Mesenchymal stem cell (in vitro differentiated cells and primary cell): ENCODE measurements around the gene GPC3.

Source experiments
- DNase-seq: peaks from one replicate; pipeline ENCODE4 v3.0.0-alpha.2; 2013
- H2AFZ ChIP-seq: one replicate; pipeline ENCODE4 v1.6.1; 2013; ENCODE audit warnings: low read depth, mild to moderate bottlenecking, control low read depth, inconsistent platforms, low read length, moderate library complexity
- H2AK5ac ChIP-seq: 2 replicates; pipeline ENCODE4 v1.6.1; 2013; ENCODE audit warnings: low read length, moderate library complexity, mild to moderate bottlenecking, inconsistent platforms; ENCODE audit not compliant: severe bottlenecking
- H2BK120ac ChIP-seq: one replicate; pipeline ENCODE4 v1.6.1; 2013; ENCODE audit warnings: low read depth, mild to moderate bottlenecking, inconsistent platforms, low read length, moderate library complexity
- H2BK12ac ChIP-seq, 2 experiments: one replicate each; pipeline ENCODE4 v1.6.1; 2013; ENCODE audit warnings: inconsistent platforms in 2 of 2, low read length in 2 of 2, mild to moderate bottlenecking in 2 of 2, moderate library complexity in 2 of 2, control low read depth in 1 of 2
- H2BK15ac ChIP-seq: one replicate; pipeline ENCODE4 v1.6.1; 2013; ENCODE audit warnings: mild to moderate bottlenecking, low read depth, inconsistent platforms; ENCODE audit not compliant: poor library complexity, severe bottlenecking
- H2BK5ac ChIP-seq: 2 replicates; pipeline ENCODE4 v1.6.1; 2013; ENCODE audit warnings: low read depth, mild to moderate bottlenecking, low read length, control low read depth, inconsistent platforms; ENCODE audit not compliant: poor library complexity, severe bottlenecking
- H3K14ac ChIP-seq, 2 experiments: one replicate each; pipeline ENCODE4 v1.6.1; 2013; ENCODE audit warnings: inconsistent platforms in 2 of 2, low read length in 2 of 2, control low read depth in 1 of 2, mild to moderate bottlenecking in 1 of 2, moderate library complexity in 1 of 2
- H3K18ac ChIP-seq, 2 experiments: one replicate each; pipeline ENCODE4 v1.6.1; 2013; ENCODE audit warnings: inconsistent platforms in 2 of 2, low read length in 2 of 2, control low read depth in 1 of 2, low read depth in 1 of 2, mild to moderate bottlenecking in 1 of 2
- H3K23ac ChIP-seq, 2 experiments: one replicate each; pipeline ENCODE4 v1.6.1; 2013; ENCODE audit warnings: inconsistent platforms in 2 of 2, low read length in 2 of 2, mild to moderate bottlenecking in 2 of 2, moderate library complexity in 2 of 2, control low read depth in 1 of 2
- H3K27ac ChIP-seq: 2 replicates; pipeline ENCODE4 v1.5.1; 2013; ENCODE audit warnings: mild to moderate bottlenecking, moderate library complexity, low read length, control low read depth, inconsistent platforms; ENCODE audit not compliant: poor library complexity, severe bottlenecking
- H3K27me3 ChIP-seq, 2 experiments: 2 replicates each; pipeline versions ENCODE4 v1.6.1 to v1.7.0; 2013; ENCODE audit warnings: low read length in 2 of 2, mild to moderate bottlenecking in 2 of 2, moderate library complexity in 2 of 2, control low read depth in 1 of 2, inconsistent platforms in 1 of 2; ENCODE audit not compliant: control insufficient read depth in 1 of 2, insufficient read depth in 1 of 2
- H3K36me3 ChIP-seq, 2 experiments: 2 replicates each; pipeline versions ENCODE4 v1.6.1 to v1.7.0; 2013; ENCODE audit warnings: low read length in 2 of 2, control low read depth in 1 of 2, inconsistent platforms in 1 of 2, low read depth in 1 of 2, mild to moderate bottlenecking in 1 of 2; ENCODE audit not compliant: insufficient read depth in 2 of 2, control insufficient read depth in 1 of 2
- H3K4ac ChIP-seq, 2 experiments: one replicate each; pipeline ENCODE4 v1.6.1; 2013; ENCODE audit warnings: inconsistent platforms in 2 of 2, low read length in 2 of 2, mild to moderate bottlenecking in 2 of 2, moderate library complexity in 2 of 2, control low read depth in 1 of 2, low read depth in 1 of 2
- H3K4me1 ChIP-seq: 2 replicates; pipeline ENCODE4 v1.6.1; 2013; ENCODE audit warnings: low read depth, low read length, control low read depth; ENCODE audit not compliant: control insufficient read depth, insufficient read depth
- H3K4me2 ChIP-seq: 2 replicates; pipeline ENCODE4 v1.6.1; 2013; ENCODE audit warnings: low read length, mild to moderate bottlenecking, inconsistent platforms; ENCODE audit not compliant: poor library complexity, severe bottlenecking
- H3K4me3 ChIP-seq, 2 experiments: 2 replicates each; pipeline versions ENCODE4 v1.5.1 to v1.7.0; 2013; ENCODE audit warnings: low read length in 2 of 2, mild to moderate bottlenecking in 2 of 2, control low read depth in 1 of 2, low read depth in 1 of 2; ENCODE audit not compliant: insufficient read depth in 1 of 2
- H3K79me1 ChIP-seq: replicated peaks from 2 replicates; pipeline ENCODE4 v1.6.1; 2013; ENCODE audit warnings: mild to moderate bottlenecking, control low read depth, low read length, inconsistent platforms; ENCODE audit not compliant: poor library complexity, severe bottlenecking
- H3K9ac ChIP-seq: 2 replicates; pipeline ENCODE4 v1.7.0; 2013; ENCODE audit warnings: mild to moderate bottlenecking, low read length, moderate library complexity
- H3K9me3 ChIP-seq: 2 replicates; pipeline ENCODE4 v1.7.0; 2013; ENCODE audit warnings: mild to moderate bottlenecking, low read length; ENCODE audit not compliant: control insufficient read depth
- H4K8ac ChIP-seq: one replicate; pipeline ENCODE4 v1.6.1; 2013; ENCODE audit warnings: inconsistent platforms, mild to moderate bottlenecking, low read length, moderate library complexity
- H4K91ac ChIP-seq: one replicate; pipeline ENCODE4 v1.6.1; 2013; ENCODE audit warnings: mild to moderate bottlenecking, low read length, inconsistent platforms
- WGBS: methylation state at CpG from one replicate; pipeline ENCODE4 v1.1.7; 2013; ENCODE audit warnings: mixed read lengths; 5-methylcytosine and 5-hydroxymethylcytosine counted together

Gene GPC3

GRCh38 chrX:133661962-133662839, 323.2 kb downstream of the GPC3 start:
- no peak overlapping the region for H4K91ac ChIP-seq
- H3K9ac ChIP-seq: peak overlapping the region; percentile 44
- H2BK12ac ChIP-seq: no peak overlapping the region
- H3K4me1 ChIP-seq: no peaks in the 10 kb centered on the region
- H3K4me3 ChIP-seq: no peak overlapping the region
- no peak overlapping the region for H4K8ac ChIP-seq
- no peak overlapping the region for H3K4ac ChIP-seq
- H3K79me1 ChIP-seq: no peaks in the 10 kb centered on the region
- no peak overlapping the region for H2BK120ac ChIP-seq
- no peak overlapping the region for H3K18ac ChIP-seq
- H3K9me3 ChIP-seq: no peaks in the 10 kb centered on the region
- no peak overlapping the region for H3K4me2 ChIP-seq
- no CpG with 5 or more reads among the region's 3 CpGs for WGBS
- H2BK5ac ChIP-seq: no peak overlapping the region
- no peak overlapping the region for H2AFZ ChIP-seq
- H3K27ac ChIP-seq: no peak overlapping the region
- no peak overlapping the region for H2BK15ac ChIP-seq
- no peak for DNase-seq
- no peak overlapping the region for H3K23ac ChIP-seq
- H3K36me3 ChIP-seq: no peaks in the 10 kb centered on the region
- H3K14ac ChIP-seq: no peak overlapping the region
- no peak overlapping the region for H2AK5ac ChIP-seq
- H3K27me3 ChIP-seq: no peaks in the 10 kb centered on the region

GRCh38 chrX:133660281-133660680, 325.1 kb downstream of the GPC3 start:
- Histone ChIP-seq H2BK15ac (no peak overlapping the region), H3K27ac (no peak overlapping the region), H3K23ac (no peak overlapping the region), H3K14ac (no peak overlapping the region), H2BK5ac (no peak overlapping the region), H2BK120ac (no peak overlapping the region), H2AFZ (no peak overlapping the region), H2BK12ac (no peak overlapping the region), H3K27me3 (no peaks in the 10 kb centered on the region), H3K4me1 (peaks cover 1% of the 10 kb centered on the region), H3K18ac (no peak overlapping the region), H4K91ac (no peak overlapping the region), H3K36me3 (no peaks in the 10 kb centered on the region), H3K4me3 (no peak overlapping the region), H3K4ac (no peak overlapping the region), H3K79me1 (no peaks in the 10 kb centered on the region), H4K8ac (no peak overlapping the region), H3K9me3 (no peaks in the 10 kb centered on the region), H2AK5ac (no peak overlapping the region), H3K4me2 (no peak overlapping the region), H3K9ac (peak overlapping the region; percentile 53)
- peak; percentile 18 for DNase-seq

GRCh38 chrX:133658293-133658911, 327.0 kb downstream of the GPC3 start:
- WGBS: no CpG with 5 or more reads among the region's 3 CpGs

More at GRCh38 chrX:133658293-133658911, 327.0 kb downstream of the GPC3 start:
- H3K79me1 ChIP-seq: no peaks in the 10 kb centered on the region
- no peak overlapping the region for H4K91ac ChIP-seq
- no peak overlapping the region for H3K4ac ChIP-seq
- H2BK5ac ChIP-seq: no peak overlapping the region
- no peak overlapping the region for H3K9ac ChIP-seq
- no peaks in the 10 kb centered on the region for H3K9me3 ChIP-seq
- H2BK120ac ChIP-seq: no peak overlapping the region
- H3K36me3 ChIP-seq: no peaks in the 10 kb centered on the region
- H2BK15ac ChIP-seq: no peak overlapping the region
- no peak overlapping the region for H3K27ac ChIP-seq
- no peak overlapping the region for H3K14ac ChIP-seq
- no peak overlapping the region for H2BK12ac ChIP-seq
- H2AFZ ChIP-seq: no peak overlapping the region
- H3K4me3 ChIP-seq: no peak overlapping the region
- no peak for DNase-seq
- H3K23ac ChIP-seq: no peak overlapping the region
- H4K8ac ChIP-seq: no peak overlapping the region
- H2AK5ac ChIP-seq: no peak overlapping the region
- no peaks in the 10 kb centered on the region for H3K27me3 ChIP-seq
- no peak overlapping the region for H3K4me2 ChIP-seq
- peaks cover 1% of the 10 kb centered on the region for H3K4me1 ChIP-seq
- H3K18ac ChIP-seq: no peak overlapping the region
